Measurements from ENCODE around the gene WDR36.

DNA sequence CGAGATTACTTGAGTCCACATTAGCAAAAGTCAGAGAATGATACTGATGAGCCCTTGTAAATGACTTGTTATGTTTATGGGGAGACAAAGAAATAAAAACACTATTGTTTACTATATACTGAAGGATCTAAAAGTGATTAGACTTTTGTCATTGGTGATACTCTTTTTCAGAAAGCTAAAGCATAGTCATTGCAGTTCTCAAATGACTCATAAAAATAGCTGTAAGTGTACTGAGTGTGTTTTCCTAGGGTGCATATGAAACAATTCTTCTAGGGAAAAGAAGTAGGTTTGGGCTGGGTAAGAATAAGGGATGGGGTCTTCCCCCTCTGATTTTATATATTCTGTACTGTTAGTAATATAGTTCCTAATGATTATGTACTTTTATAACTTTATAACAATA, 32.6 kb downstream of the WDR36 start:
- TF ChIP-seq, protein P1, sequence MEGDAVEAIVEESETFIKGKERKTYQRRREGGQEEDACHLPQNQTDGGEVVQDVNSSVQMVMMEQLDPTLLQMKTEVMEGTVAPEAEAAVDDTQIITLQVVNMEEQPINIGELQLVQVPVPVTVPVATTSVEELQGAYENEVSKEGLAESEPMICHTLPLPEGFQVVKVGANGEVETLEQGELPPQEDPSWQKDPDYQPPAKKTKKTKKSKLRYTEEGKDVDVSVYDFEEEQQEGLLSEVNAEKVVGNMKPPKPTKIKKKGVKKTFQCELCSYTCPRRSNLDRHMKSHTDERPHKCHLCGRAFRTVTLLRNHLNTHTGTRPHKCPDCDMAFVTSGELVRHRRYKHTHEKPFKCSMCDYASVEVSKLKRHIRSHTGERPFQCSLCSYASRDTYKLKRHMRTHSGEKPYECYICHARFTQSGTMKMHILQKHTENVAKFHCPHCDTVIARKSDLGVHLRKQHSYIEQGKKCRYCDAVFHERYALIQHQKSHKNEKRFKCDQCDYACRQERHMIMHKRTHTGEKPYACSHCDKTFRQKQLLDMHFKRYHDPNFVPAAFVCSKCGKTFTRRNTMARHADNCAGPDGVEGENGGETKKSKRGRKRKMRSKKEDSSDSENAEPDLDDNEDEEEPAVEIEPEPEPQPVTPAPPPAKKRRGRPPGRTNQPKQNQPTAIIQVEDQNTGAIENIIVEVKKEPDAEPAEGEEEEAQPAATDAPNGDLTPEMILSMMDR (optimal IDR thresholded peaks at IDR 0.05 in 1 of 3, IDR thresholded peaks at IDR 0.05 in 1 of 3, conservative IDR thresholded peaks at IDR 0.05 in 1 of 3; ENCODE audit: extremely low read depth in 1 of 3, insufficient read depth in 2 of 3, low read length in 3 of 3), result no peak
- TF ChIP-seq EZH2 (IDR thresholded peaks at IDR 0.05; ENCODE audit: low read length), result no peak

All from keratinocyte (primary cell).